ENCODE measurements around the gene PDLIM4. TPM values are rescaled to one million over a fixed set of nuclear protein-coding genes. Genes with fewer than 3 reads are reported as not detected.
A peak's percentile ranks its signal among the peaks of the same experiment; 100 is the strongest.

Gene PDLIM4
- polyA plus RNA-seq, 2 of the 4 experiments (the other 2 are of a cell fraction): 0.09 TPM; not detected in 1

DNA sequence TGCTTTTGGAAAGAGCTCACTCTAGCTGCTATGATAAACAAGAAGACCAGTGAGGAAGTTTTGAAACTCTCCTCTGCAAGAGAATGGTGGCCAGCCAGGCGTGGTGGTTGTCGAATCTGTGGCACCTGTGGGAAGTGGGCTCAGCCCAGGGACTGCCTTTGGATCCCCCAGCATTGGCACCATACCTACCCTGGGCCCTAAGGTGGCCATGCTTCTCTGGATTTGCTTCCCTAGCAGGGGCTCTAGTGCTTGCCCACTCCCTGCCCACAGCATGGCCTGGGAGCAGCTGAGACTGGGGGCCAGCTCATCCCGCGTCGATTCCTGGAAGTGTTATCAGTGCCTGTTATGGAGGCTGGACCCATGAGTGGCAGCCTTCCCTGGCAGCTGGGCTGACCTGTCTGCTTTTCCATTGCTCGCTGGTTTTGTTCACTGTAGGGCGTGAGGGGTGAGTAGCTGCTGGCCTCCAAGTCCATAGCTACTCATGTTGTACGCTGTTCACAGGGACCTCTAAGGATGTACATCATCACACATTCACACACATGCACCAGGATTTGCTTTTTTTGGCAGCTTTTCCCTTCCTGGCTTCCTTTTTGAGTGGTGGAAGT lies 39.0 kb downstream of the PDLIM4 start:
- Histone ChIP-seq H3K9me3 (no peaks in the 10 kb centered on the region), H3K4me1 (peaks cover 47% of the 10 kb centered on the region), H3K4me2 (peak overlapping the region; percentile 82), H3K27ac (peak overlapping the region; percentile 95 to 99; a peak in 3 of 6 replicates), H3K4me3 (peak overlapping the region; percentile 65; the same call in 1 of the 3 replicates)
- FAIRE-seq: no peak
- no peak for TF ChIP-seq CTCF (IDR thresholded peaks at IDR 0.05)
- TF ChIP-seq HEYL (CRISPR knock-in tag; IDR thresholded peaks at IDR 0.05): no peak
- TF ChIP-seq ZFP36 (IDR thresholded peaks at IDR 0.05; ENCODE audit: borderline replicate concordance, partially characterized antibody): no peak
- no peak for TF ChIP-seq EP300 (IDR thresholded peaks at IDR 0.05)
- no peak for TF ChIP-seq FOSL2 (IDR thresholded peaks at IDR 0.05)
- TF ChIP-seq FOSL2 (CRISPR knock-in tag; IDR thresholded peaks at IDR 0.05): no peak
- TF ChIP-seq KDM5A (IDR thresholded peaks at IDR 0.05): no peak
- TF ChIP-seq, protein P1, sequence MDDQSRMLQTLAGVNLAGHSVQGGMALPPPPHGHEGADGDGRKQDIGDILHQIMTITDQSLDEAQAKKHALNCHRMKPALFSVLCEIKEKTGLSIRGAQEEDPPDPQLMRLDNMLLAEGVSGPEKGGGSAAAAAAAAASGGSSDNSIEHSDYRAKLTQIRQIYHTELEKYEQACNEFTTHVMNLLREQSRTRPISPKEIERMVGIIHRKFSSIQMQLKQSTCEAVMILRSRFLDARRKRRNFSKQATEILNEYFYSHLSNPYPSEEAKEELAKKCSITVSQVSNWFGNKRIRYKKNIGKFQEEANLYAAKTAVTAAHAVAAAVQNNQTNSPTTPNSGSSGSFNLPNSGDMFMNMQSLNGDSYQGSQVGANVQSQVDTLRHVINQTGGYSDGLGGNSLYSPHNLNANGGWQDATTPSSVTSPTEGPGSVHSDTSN (IDR thresholded peaks at IDR 0.05): no peak
- no peak for TF ChIP-seq MYC (IDR thresholded peaks at IDR 0.05; ENCODE audit: borderline replicate concordance, low read length)
- TF ChIP-seq CHD2 (IDR thresholded peaks at IDR 0.05; ENCODE audit: low read length, partially characterized antibody): no peak
- TF ChIP-seq, protein P2, sequence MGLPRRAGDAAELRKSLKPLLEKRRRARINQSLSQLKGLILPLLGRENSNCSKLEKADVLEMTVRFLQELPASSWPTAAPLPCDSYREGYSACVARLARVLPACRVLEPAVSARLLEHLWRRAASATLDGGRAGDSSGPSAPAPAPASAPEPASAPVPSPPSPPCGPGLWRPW (IDR thresholded peaks at IDR 0.05): no peak
- no peak for TF ChIP-seq CEBPB (IDR thresholded peaks at IDR 0.05)
- no peak for TF ChIP-seq HOXB13 (CRISPR knock-in tag; IDR thresholded peaks at IDR 0.05; ENCODE audit: low read depth)
- no peak for TF ChIP-seq RNF2 (IDR thresholded peaks at IDR 0.05; ENCODE audit: borderline replicate concordance, low read depth)
- TF ChIP-seq NR3C1 (IDR thresholded peaks at IDR 0.05): no peak
- TF ChIP-seq HMGXB4 (CRISPR knock-in tag; IDR thresholded peaks at IDR 0.05; ENCODE audit: borderline replicate concordance): no peak
- TF ChIP-seq GATA3 (IDR thresholded peaks at IDR 0.05; ENCODE audit: borderline replicate concordance): no peak
- TF ChIP-seq TP53 (CRISPR knock-in tag; IDR thresholded peaks at IDR 0.05): no peak
- no peak for TF ChIP-seq HOXB5 (CRISPR knock-in tag; IDR thresholded peaks at IDR 0.05)
- TF ChIP-seq EHMT2 (IDR thresholded peaks at IDR 0.05; ENCODE audit: low read depth): no peak
- 97% methylated on average over 6 of the region's 8 CpGs for WGBS (ENCODE audit: missing lambda C conversion rate)
- ChIA-PET POLR2A (interaction anchor here (0.7 kb wide), 1 partner anchor 200 kb away, joined by 3 read pairs; no protein-coding TSS in a partner anchor), CTCF (interaction anchor here (1.2 to 2.4 kb wide), 7 partner anchors 11 to 60 kb away, joined by 3 to 9 read pairs (median 4); no protein-coding TSS in a partner anchor)
- no peak for ATAC-seq
- DNase-seq (ENCODE audit: low read depth in 1 of 2, low spot score in 1 of 2): no peak

GRCh38 chr5:132297211-132297940 lies 39.9 kb downstream of the PDLIM4 start:
- DNase-seq (ENCODE audit: low read depth in 1 of 2, low spot score in 1 of 2): no peak
- Histone ChIP-seq H3K9me3 (no peaks in the 10 kb centered on the region), H3K4me1 (peaks cover 51% of the 10 kb centered on the region), H3K4me2 (no peak overlapping the region), H3K27ac (peak overlapping the region in 1 of 2 experiments; percentile 99; a peak in 2 of 6 replicates), H3K4me3 (no peak overlapping the region)
- ATAC-seq: no peak
- ChIA-PET POLR2A (interaction anchor here (0.6 kb wide), 1 partner anchor 32 kb away, joined by 3 read pairs; no protein-coding TSS in a partner anchor), CTCF (interaction anchor here (1.2 to 2.4 kb wide), 5 partner anchors 12 to 59 kb away, joined by 3 to 9 read pairs (median 5); no protein-coding TSS in a partner anchor)
- FAIRE-seq: no peak
- WGBS (ENCODE audit: missing lambda C conversion rate): 96% methylated on average over 4 of the region's 4 CpGs
- TF ChIP-seq JUNB (IDR thresholded peaks at IDR 0.05) (no peak), ZFP36 (IDR thresholded peaks at IDR 0.05; ENCODE audit: borderline replicate concordance, partially characterized antibody) (no peak), NR3C1 (IDR thresholded peaks at IDR 0.05) (no peak), POLR2AphosphoS2 (conservative IDR thresholded peaks at IDR 0.05; ENCODE audit: low read length) (no peak), HDAC2 (IDR thresholded peaks at IDR 0.05) (no peak), FOSL2 (IDR thresholded peaks at IDR 0.05) (no peak), FOSL2 (CRISPR knock-in tag; IDR thresholded peaks at IDR 0.05) (no peak), NPAS2 (CRISPR knock-in tag; IDR thresholded peaks at IDR 0.05; ENCODE audit: borderline replicate concordance) (no peak), SMC3 (IDR thresholded peaks at IDR 0.05) (no peak), ZC3H11A (IDR thresholded peaks at IDR 0.05) (no peak), CHD2 (IDR thresholded peaks at IDR 0.05; ENCODE audit: low read length, partially characterized antibody) (no peak), CBX2 (IDR thresholded peaks at IDR 0.05; ENCODE audit: borderline replicate concordance, low read depth) (no peak), JUN (IDR thresholded peaks at IDR 0.05) (no peak), ZSCAN20 (CRISPR knock-in tag; IDR thresholded peaks at IDR 0.05) (no peak), NFE2L2 (conservative IDR thresholded peaks at IDR 0.05; ENCODE audit: low read length) (no peak), PHF8 (IDR thresholded peaks at IDR 0.05; ENCODE audit: borderline replicate concordance, low read depth) (no peak), GATA3 (IDR thresholded peaks at IDR 0.05; ENCODE audit: borderline replicate concordance) (no peak), BHLHE40 (IDR thresholded peaks at IDR 0.05; ENCODE audit: low read depth, low read length) (no peak), RAD21 (conservative IDR thresholded peaks at IDR 0.05 in 1 of 2, IDR thresholded peaks at IDR 0.05 in 1 of 2) (no peak)

Data from A549 (cell line).